Mucosa of rectum (tissue), 2 donors: ENCODE measurements around the gene ETHE1.

Experiments used
- H3K27ac ChIP-seq, 2 donors: one replicate each; pipeline ENCODE4 v1.7.0; 2013; ENCODE audit warnings: inconsistent platforms in 2 of 2, low read depth in 2 of 2, low read length in 2 of 2
- H3K27me3 ChIP-seq, 2 donors: one replicate each; pipeline ENCODE4 v1.7.0; 2013; ENCODE audit warnings: low read length in 2 of 2; ENCODE audit not compliant: control insufficient read depth in 2 of 2, insufficient read depth in 2 of 2
- H3K36me3 ChIP-seq, 2 donors: one replicate each; pipeline ENCODE4 v1.7.0; 2013; ENCODE audit warnings: low read length in 2 of 2; ENCODE audit not compliant: control insufficient read depth in 2 of 2, insufficient read depth in 2 of 2
- H3K4me1 ChIP-seq, 2 donors: one replicate each; pipeline ENCODE4 v1.7.0; 2013; ENCODE audit warnings: low read length in 2 of 2, mild to moderate bottlenecking in 1 of 2; ENCODE audit not compliant: control insufficient read depth in 2 of 2, insufficient read depth in 2 of 2
- H3K4me3 ChIP-seq, 2 donors: one replicate each; pipeline ENCODE4 v1.7.0; 2013; ENCODE audit warnings: low read length in 2 of 2
- H3K9ac ChIP-seq, 2 donors: one replicate each; pipeline ENCODE4 v1.7.0; 2013; ENCODE audit warnings: low read length in 2 of 2, low read depth in 1 of 2, mild to moderate bottlenecking in 1 of 2
- H3K9me3 ChIP-seq, 2 donors: one replicate each; pipeline ENCODE4 v1.7.0; 2013; ENCODE audit warnings: low read length in 2 of 2; ENCODE audit not compliant: control insufficient read depth in 2 of 2
- donor health status: healthy.
- donor health status: Normal muscosa, but diverticular disease.

The ETHE1 gene

DNA sequence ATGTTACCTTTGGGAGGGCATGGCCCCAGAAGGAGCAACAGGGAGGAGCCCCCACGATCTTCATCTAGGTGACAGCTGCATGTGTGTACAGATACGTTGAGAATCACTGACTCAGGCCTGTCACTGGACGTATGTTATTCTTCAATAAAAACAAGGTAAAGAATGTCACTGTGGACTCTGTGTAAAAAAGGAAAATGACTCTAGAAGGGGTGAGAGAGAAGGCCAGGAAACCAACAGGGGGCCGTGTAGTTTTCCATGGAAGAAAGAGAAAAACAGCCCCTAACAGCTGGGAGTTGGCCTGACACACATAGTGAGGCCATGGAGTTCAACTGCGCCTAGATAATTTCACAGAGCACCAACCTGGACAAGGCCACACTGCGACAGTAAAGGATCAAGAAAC lies 59.7 kb downstream of the ETHE1 start:
- H3K27ac ChIP-seq = no peak overlapping the region
- no peaks in the 10 kb centered on the region for H3K9me3 ChIP-seq
- H3K4me1 ChIP-seq = peaks cover 11 to 17% of the 10 kb centered on the region in 2 donors
- no peaks in the 10 kb centered on the region for H3K27me3 ChIP-seq
- H3K36me3 ChIP-seq = no peaks in the 10 kb centered on the region
- H3K4me3 ChIP-seq = no peak overlapping the region
- H3K9ac ChIP-seq = no peak overlapping the region

DNA sequence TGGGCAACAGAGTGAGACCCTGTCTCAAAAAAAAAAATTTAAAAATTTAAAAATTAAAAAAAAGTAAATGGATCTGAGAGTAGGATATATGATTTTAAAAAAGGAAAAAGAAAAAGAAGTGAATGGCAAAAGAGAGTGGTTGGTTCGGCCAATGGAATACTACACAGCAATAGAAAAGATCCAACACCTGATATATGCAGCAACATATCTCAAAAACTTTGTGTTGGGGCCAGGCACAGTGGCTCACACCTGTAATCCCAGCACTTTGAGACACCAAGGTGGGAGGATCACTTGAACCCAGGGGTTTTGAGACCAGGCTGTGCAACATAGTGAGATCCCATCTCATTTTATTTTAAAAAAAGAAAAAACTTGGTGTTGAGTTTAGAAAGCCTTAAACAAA lies 60.2 kb downstream of the ETHE1 start:
- H3K4me1 ChIP-seq = peaks cover 11 to 17% of the 10 kb centered on the region in 2 donors
- H3K9me3 ChIP-seq = no peaks in the 10 kb centered on the region
- H3K4me3 ChIP-seq = no peak overlapping the region
- no peak overlapping the region for H3K9ac ChIP-seq
- H3K27me3 ChIP-seq = no peaks in the 10 kb centered on the region
- H3K36me3 ChIP-seq = no peaks in the 10 kb centered on the region
- H3K27ac ChIP-seq = no peak overlapping the region

DNA sequence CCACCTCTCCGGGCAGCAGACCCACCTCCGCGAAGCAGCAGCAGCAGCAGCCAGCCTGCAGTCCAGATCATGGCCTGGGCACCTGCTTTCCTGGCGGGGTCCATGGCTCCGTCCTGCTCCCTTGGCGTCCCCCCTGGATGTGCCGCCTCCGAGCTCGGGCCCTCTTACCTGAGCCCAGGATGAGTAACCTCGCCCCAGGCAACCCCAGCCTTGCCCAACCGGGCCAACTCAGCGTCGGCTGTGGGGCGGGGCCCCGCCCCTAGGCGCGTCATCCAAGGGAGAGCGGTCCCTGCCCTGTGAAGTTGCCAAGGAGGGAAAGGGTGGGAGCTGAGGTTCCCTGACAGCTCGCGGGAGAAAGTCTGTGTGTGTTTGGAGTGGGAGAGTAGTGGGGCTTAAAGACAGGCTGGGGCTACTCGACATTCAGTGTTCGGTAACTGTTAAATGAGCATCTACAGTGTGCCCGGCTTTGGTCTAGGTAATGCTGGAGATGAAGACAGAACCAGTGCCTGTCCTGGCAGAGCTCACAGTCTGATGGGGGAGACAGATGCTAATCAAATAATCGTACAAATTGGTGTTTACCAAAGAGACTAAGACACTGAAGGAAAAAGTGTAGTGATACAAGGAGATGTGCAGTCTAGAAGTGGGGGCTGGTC lies 61.4 kb downstream of the ETHE1 start, which contains the start of gene LYPD3:
Gene LYPD3, minus strand, starts transcription at position 141 of the 653 bp plus-strand sequence. Its CDS starts 37 bp downstream, at position 104.
- Histone ChIP-seq H3K9ac (peak within 1 kb of the TSS; percentile 65 to 70), H3K4me3 (peak within 1 kb of the TSS; percentile 81 to 90), H3K27me3 (no peaks in the 10 kb centered on the region), H3K9me3 (no peaks in the 10 kb centered on the region), H3K4me1 (peaks cover 11 to 17% of the 10 kb centered on the region in 2 donors), H3K36me3 (no peaks in the 10 kb centered on the region), H3K27ac (peak within 1 kb of the TSS in 1 of 2 donors; percentile 88)

DNA sequence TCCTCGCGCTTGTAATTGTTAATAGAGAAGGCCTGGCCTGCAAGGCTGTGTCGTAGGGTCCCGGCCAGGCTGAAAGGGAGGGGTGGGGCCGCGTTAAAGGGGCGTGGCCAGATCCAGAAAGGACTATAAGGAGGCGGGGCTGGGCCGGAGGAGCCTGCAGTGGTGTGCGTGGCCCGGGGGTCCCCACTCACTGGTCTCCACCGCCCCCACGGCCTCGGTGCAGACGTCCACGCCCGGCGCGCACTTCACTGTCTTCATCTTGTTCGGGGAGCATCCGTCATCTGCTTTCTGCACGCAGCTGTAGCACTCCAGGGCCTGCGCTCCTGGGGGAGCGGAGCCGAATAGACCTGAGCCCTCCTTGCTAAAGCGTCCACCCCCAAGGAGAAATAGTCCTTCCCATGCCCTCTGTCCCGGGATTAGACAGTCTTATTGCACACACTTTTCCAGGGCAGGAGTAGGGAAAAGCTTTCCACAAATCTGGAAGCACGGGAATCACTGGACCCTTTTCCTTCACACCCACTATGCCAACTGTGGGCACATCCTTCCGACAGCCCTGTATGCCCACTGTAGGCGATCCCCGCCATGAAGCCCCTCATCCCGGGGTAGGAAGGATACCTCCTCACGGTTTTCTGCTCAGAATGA lies 62.7 kb downstream of the ETHE1 start:
- H3K9me3 ChIP-seq = no peaks in the 10 kb centered on the region
- H3K27me3 ChIP-seq = no peaks in the 10 kb centered on the region
- no peaks in the 10 kb centered on the region for H3K36me3 ChIP-seq
- H3K4me3 ChIP-seq = peak overlapping the region; percentile 81 to 90
- H3K4me1 ChIP-seq = peaks cover 11 to 17% of the 10 kb centered on the region in 2 donors
- H3K27ac ChIP-seq = peak overlapping the region; percentile 85 to 88
- peak overlapping the region; percentile 65 to 70 for H3K9ac ChIP-seq

DNA sequence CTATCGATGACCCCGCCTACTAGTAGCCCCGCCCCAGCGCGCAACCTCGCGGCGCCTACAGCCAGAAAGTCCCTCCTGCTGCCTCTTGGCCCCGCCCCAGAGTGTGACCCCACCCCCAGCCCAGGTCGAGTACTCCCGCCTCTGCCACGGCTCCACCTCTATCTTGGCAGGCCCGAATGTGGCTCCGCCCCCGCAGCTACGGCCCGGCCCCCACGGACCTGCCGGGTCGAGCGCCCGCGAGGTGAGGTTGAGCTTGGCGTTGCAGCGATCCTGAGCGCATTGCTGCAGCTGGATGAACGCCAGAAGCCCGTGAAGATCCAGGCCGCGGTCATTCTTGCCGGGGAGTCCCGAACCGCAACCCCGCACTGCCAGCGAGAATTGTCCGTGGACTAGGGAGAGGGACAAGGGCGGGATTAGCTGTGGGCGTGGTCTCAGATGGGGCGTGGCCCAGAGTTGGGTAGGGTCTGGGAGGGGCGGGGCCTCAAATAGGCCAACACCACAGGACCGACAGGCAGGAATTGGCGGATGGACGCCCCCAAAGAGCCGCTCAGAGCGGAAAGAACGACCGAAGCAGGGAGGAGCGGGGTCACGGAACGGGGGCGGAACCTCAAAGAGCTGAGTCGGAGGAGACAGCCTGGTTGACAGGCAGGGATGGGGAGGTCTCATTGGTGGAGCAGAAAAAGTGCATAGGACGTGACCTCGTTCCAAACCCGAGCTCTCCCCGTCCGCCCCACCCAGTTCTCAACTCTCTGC lies 63.4 kb downstream of the ETHE1 start:
- Histone ChIP-seq H3K36me3 (no peaks in the 10 kb centered on the region), H3K9me3 (no peaks in the 10 kb centered on the region), H3K4me1 (peaks cover 9 to 14% of the 10 kb centered on the region in 2 donors), H3K27me3 (no peaks in the 10 kb centered on the region), H3K27ac (peak overlapping the region; percentile 85 to 88), H3K4me3 (peak overlapping the region; percentile 81 to 90), H3K9ac (peak overlapping the region; percentile 65 to 70)

DNA sequence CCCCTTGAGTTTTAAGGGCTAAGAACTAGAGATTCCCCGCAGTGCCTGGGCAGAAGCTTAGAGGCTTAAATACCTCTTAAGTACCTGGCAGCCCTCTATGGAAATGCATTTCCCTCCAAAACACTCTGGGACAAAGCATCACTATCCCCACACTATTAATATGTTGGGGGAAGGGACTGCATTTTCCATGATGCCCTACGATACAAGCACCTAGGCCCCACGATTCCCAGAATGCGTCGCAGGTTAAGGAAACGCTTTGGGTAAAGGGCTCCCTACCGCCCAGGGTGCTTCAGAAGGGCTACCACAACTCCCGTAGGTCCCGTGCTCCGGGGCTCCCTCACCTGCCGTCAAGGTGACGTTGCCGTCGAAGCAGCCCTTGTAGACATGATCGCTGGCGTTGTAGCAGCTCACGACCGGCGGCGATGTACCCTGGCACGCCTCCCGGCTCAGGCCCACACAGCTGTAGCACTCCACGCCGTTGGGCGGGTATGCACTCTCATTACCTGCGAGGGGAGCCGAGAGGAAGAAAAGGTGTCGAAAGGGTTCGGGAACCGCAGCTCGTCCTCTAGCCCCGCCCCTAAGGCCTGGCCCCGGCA lies 64.1 kb downstream of the ETHE1 start:
- Histone ChIP-seq H3K36me3 (no peaks in the 10 kb centered on the region), H3K4me3 (peak overlapping the region; percentile 76 to 90), H3K9ac (peak overlapping the region in 1 of 2 donors; percentile 65), H3K9me3 (no peaks in the 10 kb centered on the region), H3K27ac (peak overlapping the region; percentile 26 to 68), H3K27me3 (no peaks in the 10 kb centered on the region), H3K4me1 (peaks cover 4 to 14% of the 10 kb centered on the region in 2 donors)

DNA sequence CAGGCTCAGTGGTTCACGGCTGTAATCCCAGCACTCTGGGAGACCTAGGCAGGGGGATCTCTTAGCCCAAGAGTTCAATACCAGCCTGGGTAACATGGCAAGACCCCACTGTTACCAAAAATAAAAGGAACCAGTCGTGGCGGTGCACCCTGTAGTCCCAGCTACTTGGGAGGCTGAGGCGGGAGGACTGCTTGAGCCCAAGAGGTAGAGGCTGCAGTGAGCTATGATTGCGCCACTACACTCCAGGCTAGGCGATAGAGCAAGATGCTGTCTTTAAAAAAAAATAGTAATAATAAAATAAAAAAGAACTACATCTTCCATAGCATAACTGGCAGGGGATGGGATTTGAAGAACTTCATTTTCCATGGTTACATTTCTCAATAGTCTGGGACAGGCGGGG lies 64.6 kb downstream of the ETHE1 start:
- H3K27ac ChIP-seq = no peak overlapping the region
- H3K36me3 ChIP-seq = no peaks in the 10 kb centered on the region
- peaks cover 4 to 14% of the 10 kb centered on the region in 2 donors for H3K4me1 ChIP-seq
- no peak overlapping the region for H3K9ac ChIP-seq
- H3K9me3 ChIP-seq = no peaks in the 10 kb centered on the region
- H3K4me3 ChIP-seq = no peak overlapping the region
- no peaks in the 10 kb centered on the region for H3K27me3 ChIP-seq

DNA sequence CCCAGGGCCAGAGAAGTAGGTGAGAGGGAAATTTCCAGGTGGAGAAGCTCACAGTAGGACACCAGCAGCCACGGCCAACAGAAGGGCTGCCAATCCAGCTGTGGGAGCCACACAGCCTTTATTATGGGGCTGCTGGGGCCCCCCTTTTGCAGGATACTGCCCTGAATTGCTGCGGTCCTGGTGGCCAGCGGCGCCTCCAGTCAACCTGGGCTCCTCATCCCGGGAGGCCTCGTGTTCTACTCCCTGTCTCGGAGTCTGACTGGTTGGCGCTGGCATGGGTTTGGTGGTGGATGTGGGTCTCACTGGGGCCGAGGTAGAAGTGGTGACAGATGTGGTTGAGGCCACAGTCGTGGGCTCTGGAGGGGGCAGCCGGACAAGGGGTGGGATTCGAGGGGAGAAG lies 65.7 kb downstream of the ETHE1 start:
- no peak overlapping the region for H3K9ac ChIP-seq
- H3K4me1 ChIP-seq = peaks cover 4 to 14% of the 10 kb centered on the region in 2 donors
- no peak overlapping the region for H3K4me3 ChIP-seq
- no peaks in the 10 kb centered on the region for H3K9me3 ChIP-seq
- H3K27me3 ChIP-seq = no peaks in the 10 kb centered on the region
- H3K36me3 ChIP-seq = no peaks in the 10 kb centered on the region
- no peak overlapping the region for H3K27ac ChIP-seq

DNA sequence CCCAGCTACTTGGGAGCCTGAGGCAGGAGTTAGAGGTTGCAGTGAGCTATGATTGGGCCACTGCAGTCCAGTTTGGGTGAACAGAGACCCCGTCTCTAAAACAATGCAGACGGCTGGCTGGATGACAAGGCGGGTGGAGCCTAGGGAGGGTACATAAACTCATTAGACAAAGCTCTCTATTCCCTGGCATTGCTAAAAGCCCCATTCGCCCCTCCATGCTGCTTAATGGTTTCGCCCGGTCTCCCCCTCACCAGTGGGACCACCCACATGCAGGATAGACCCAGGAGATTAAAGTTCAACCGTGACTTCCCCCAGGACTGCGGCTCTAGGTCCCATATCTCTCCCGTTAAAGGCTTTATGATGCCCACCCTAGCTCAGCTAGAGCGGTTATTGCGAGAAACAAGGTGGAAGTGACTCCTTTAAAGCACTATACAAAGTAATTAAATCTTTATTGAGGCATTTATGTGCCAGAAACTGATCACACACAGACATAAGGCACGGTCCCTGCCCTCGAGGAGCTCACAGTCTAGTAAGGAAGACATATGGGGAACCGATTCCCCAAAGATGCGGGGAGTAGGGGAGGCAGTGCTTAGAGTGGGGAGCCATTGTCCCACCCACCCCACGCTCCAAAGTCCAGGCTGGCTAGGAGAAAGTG lies 66.5 kb downstream of the ETHE1 start:
- Histone ChIP-seq H3K27me3 (no peaks in the 10 kb centered on the region), H3K27ac (no peak overlapping the region), H3K9me3 (no peaks in the 10 kb centered on the region), H3K9ac (no peak overlapping the region), H3K4me3 (no peak overlapping the region), H3K4me1 (peaks cover 4 to 19% of the 10 kb centered on the region in 2 donors), H3K36me3 (no peaks in the 10 kb centered on the region)
